ENCODE data around the gene CHST1.

The CHST1 gene

DNA sequence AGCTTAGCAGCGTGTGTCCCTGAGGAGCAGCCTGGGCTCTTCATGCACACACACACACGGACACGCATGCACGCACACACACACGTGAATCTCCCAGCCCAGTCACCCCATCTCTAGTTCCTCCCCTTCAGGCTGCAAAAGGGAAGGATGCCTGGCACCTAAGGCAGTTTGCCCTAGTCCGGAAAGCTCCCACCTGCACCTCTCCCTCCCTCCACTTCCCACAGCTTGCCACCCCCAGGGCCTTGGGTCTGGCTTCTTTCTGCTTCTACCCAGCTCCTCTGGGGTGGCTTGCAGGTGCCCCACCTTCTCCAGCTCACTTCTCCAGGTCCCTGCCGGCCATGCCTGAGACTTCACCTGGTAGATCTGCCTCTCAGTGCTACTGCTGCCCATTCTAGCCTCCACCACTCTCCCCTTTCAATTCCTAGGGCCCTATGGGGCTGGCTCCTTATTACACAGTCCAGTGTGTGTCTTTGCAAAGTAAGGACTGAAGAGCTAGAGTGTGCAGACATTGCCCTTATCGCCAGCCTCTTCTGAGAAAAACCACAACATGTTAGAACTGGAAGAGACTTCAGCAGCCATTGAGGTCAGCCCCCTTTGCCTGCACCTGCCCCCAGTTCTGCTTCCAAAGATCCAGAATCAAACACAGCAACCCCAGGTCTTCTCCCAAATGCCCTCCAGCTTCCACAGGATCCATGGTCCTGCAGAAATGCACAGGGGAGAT, 33.5 kb upstream of the CHST1 start:
- no peak for TF ChIP-seq CTCF (IDR thresholded peaks at IDR 0.05; ENCODE audit: low read depth, low read length)
- no peak for DNase-seq (ENCODE audit: extremely low read depth, low read depth)

DNA sequence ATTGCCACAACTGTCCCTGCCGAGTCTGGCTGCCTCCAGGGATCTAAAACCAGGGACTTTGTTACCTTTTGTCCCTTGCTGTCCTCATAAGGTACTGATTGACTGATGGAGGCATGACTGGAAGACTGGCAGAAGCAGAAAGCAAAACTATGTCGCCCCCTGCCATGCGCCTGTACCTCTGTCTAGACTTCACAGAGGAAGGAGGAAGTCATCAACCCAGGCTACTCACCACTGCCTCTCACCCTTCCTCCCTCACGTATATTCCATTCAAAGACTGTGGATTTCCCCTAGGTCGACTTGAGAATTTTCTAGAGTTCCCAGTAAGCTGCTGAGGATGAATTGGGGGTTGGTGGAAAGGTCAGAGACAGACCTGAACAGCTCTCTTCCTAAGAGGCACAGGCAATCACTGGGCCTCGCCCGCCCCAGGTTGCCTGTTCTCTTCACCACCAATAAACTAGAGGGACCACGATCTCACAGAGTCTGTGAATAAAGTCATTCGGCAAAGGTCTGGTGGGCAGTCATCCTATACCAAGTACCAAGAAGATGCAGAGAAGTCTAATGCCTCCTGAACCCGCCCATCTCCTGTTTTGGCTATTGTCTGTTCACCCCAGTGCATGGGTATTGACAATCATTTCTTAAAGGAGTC, 27.5 kb upstream of the CHST1 start:
- TF ChIP-seq CTCF (IDR thresholded peaks at IDR 0.05; ENCODE audit: low read depth, low read length), result no peak
- DNase-seq (ENCODE audit: extremely low read depth, low read depth), result no peak

DNA sequence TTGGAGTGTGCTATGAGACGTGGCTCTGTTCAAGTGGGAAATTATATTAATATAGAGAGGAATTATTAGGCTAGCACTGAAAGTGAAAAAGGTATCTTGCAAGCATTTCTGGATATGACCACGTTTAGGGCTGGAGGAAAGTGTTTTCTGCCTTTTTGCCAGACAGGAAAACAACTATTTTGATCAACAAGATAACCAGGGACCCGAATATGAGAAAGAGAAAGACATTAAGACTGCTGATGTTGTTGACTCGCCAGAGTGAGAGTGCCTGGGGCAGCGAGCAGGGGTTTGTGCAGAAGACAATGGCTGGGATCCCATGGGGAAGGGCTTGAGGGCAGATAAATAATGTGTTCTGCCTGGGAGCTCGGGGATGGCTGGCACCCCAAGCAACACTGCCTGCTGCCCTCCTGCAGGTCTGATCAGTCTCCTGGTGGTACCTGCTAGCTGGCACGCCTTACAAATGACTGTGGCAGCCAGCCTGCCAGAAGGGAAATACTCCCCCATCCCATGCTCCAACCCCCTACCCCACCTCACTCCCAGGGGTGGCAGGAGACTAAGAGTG, 23.1 kb upstream of the CHST1 start:
- DNase-seq (ENCODE audit: extremely low read depth, low read depth), result no peak
- TF ChIP-seq CTCF (IDR thresholded peaks at IDR 0.05; ENCODE audit: low read depth, low read length), result no peak

- no peak for DNase-seq (ENCODE audit: extremely low read depth, low read depth)
- TF ChIP-seq CTCF (IDR thresholded peaks at IDR 0.05; ENCODE audit: low read depth, low read length), result no peak
Observed at GRCh38 chr11:45687836-45688235, 22.4 kb upstream of the CHST1 start.

DNA sequence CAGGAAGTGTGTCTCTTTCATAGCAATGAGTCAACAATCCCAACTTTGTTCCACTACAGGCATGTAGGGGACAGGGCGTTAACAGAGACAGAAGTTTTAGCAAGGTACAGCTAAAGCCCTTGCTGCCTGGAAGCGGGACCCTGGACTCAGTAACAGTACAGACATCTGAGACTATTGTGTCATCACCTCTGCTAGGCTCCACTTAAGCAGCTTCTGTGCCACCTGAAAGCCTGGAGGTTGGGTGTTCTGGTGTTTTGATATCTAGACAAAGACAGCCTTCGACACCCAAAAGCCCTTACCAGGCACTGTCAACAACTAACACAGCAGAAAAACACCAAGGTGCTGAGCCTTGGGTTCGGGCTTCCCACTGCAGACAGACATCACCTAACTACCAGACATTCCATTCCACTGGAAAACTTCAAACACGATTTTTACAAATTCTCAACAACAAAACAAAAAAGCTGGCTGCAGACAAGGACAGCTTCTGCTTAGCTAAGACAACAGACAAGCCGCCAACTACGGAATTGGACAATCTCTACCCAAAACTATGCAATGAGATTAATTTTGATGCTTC, 20.6 kb upstream of the CHST1 start:
- DNase-seq (ENCODE audit: extremely low read depth, low read depth), result no peak

GRCh38 chr11:45684440-45684839, 19.0 kb upstream of the CHST1 start:
- no peak for TF ChIP-seq CTCF (IDR thresholded peaks at IDR 0.05; ENCODE audit: low read depth, low read length)
- DNase-seq (ENCODE audit: extremely low read depth, low read depth), result no peak

More for the DNA sequence above, 20.6 kb upstream of the CHST1 start:
- TF ChIP-seq CTCF (IDR thresholded peaks at IDR 0.05; ENCODE audit: low read depth, low read length), result no peak
